WTC11 (cell line): Measurements from ENCODE around the gene OR10D3. TPM values are rescaled to one million over a fixed set of nuclear protein-coding genes. Genes with fewer than 3 reads are reported as not detected.

Experiments used
- ATAC-seq: fragments of 200-7000 bp; cut with Tn5 transposase; 2 replicates; pipeline ENCODE4 v1.10.0; 2021; ENCODE audit warnings: mild to moderate bottlenecking, moderate library complexity
- CTCF ChIA-PET: fragments of 300-600 bp; sonication (Branson Sonifier 250); formaldehyde crosslinking; loops from one replicate; lab custom pipeline; 2021; ENCODE audit warnings: antibody characterized with exemption; lab: Charles Lee
- POLR2A ChIA-PET: fragments of 350-600 bp; sonication (Branson Sonifier 250); formaldehyde crosslinking; loops from one replicate; lab custom pipeline; 2021; ENCODE audit warnings: antibody characterized with exemption; lab: Charles Lee
- DNase-seq: peaks from one replicate; pipeline ENCODE4 v3.0.0; 2021; ENCODE audit warnings: low spot score
- H3K27ac Mint-ChIP-seq: 2 replicates; pipeline ENCODE4 v1.8.0; 2021; ENCODE audit warnings: mixed read lengths
- H3K27me3 Mint-ChIP-seq: 2 replicates; pipeline ENCODE4 v1.8.0; 2021; ENCODE audit warnings: low read depth, mild to moderate bottlenecking, moderate library complexity, mixed read lengths
- H3K36me3 Mint-ChIP-seq: 2 replicates; pipeline ENCODE4 v1.8.0; 2021; ENCODE audit warnings: mixed read lengths
- H3K4me1 Mint-ChIP-seq: 2 replicates; pipeline ENCODE4 v1.8.0; 2022; ENCODE audit warnings: mixed read lengths
- H3K4me3 Mint-ChIP-seq: 2 replicates; pipeline ENCODE4 v1.8.0; 2021; ENCODE audit warnings: mild to moderate bottlenecking, moderate library complexity, mixed read lengths
- H3K9me3 Mint-ChIP-seq: 2 replicates; pipeline ENCODE4 v1.8.0; 2021; ENCODE audit warnings: mixed read lengths
- ATF2 ChIP-seq: sonication (generic); formaldehyde crosslinking; IDR thresholded peaks from 2 replicates; pipeline ENCODE4 v1.8.1; 2022; ENCODE audit warnings: low read depth, missing genetic modification reagents, borderline replicate concordance
- E2F1 ChIP-seq: sonication (generic); formaldehyde crosslinking; IDR thresholded peaks from 2 replicates; pipeline ENCODE4 v1.8.0; 2022; ENCODE audit warnings: mild to moderate bottlenecking, missing genetic modification reagents
- E2F4 ChIP-seq: sonication (generic); formaldehyde crosslinking; IDR thresholded peaks from 2 replicates; pipeline ENCODE4 v1.8.1; 2022; ENCODE audit warnings: low read depth, mild to moderate bottlenecking, moderate library complexity, missing genetic modification reagents, borderline replicate concordance
- ELF4 ChIP-seq: sonication (generic); formaldehyde crosslinking; IDR thresholded peaks from 2 replicates; pipeline ENCODE4 v1.8.1; 2022; ENCODE audit warnings: low read depth, mild to moderate bottlenecking, moderate library complexity, missing genetic modification reagents
- FOXJ3 ChIP-seq: sonication (generic); formaldehyde crosslinking; IDR thresholded peaks from 2 replicates; pipeline ENCODE4 v1.9.0; 2021; ENCODE audit warnings: missing genetic modification reagents, mild to moderate bottlenecking, borderline replicate concordance
- FOXK1 ChIP-seq: sonication (generic); formaldehyde crosslinking; IDR thresholded peaks from 2 replicates; pipeline ENCODE4 v1.8.0; 2022; ENCODE audit warnings: mild to moderate bottlenecking, moderate library complexity, missing genetic modification reagents
- FOXP1 ChIP-seq: sonication (generic); formaldehyde crosslinking; IDR thresholded peaks from 2 replicates; pipeline ENCODE4 v1.8.0; 2022; ENCODE audit warnings: missing genetic modification reagents, mild to moderate bottlenecking, moderate library complexity, borderline replicate concordance
- GRHL2 ChIP-seq: fragments of 250-450 bp; sonication (Bioruptor Pico); IDR thresholded peaks from 2 replicates; pipeline ENCODE4 v1.8.0; 2022; ENCODE audit warnings: mild to moderate bottlenecking, moderate library complexity; ENCODE audit not compliant: insufficient replicate concordance, severe bottlenecking
- GTF2I ChIP-seq: fragments of 250-450 bp; sonication (Bioruptor Pico); conservative IDR thresholded peaks from 2 replicates; pipeline ENCODE4 v1.4.0; 2021; ENCODE audit warnings: mild to moderate bottlenecking
- HMGA2 ChIP-seq: fragments of 250-450 bp; sonication (Bioruptor Pico); IDR thresholded peaks from 2 replicates; pipeline ENCODE4 v1.4.0; 2021; ENCODE audit warnings: mild to moderate bottlenecking, moderate library complexity
- HMGXB4 ChIP-seq: sonication (generic); formaldehyde crosslinking; IDR thresholded peaks from 2 replicates; pipeline ENCODE4 v1.8.1; 2023; ENCODE audit warnings: mild to moderate bottlenecking, moderate library complexity, missing genetic modification reagents
- IRF2 ChIP-seq: sonication (generic); formaldehyde crosslinking; IDR thresholded peaks from 2 replicates; pipeline ENCODE4 v1.8.0; 2022; ENCODE audit warnings: low read depth, missing genetic modification reagents, borderline replicate concordance
- JAZF1 ChIP-seq: fragments of 250-450 bp; sonication (Bioruptor Pico); IDR thresholded peaks from 2 replicates; pipeline ENCODE4 v1.9.0; 2021; ENCODE audit warnings: moderate library complexity, mild to moderate bottlenecking, inconsistent platforms
- MYBL2 ChIP-seq: sonication (generic); formaldehyde crosslinking; IDR thresholded peaks from 2 replicates; pipeline ENCODE4 v1.8.1; 2023; ENCODE audit warnings: mild to moderate bottlenecking, moderate library complexity, missing genetic modification reagents
- NFYB ChIP-seq: sonication (generic); formaldehyde crosslinking; conservative IDR thresholded peaks from 2 replicates; pipeline ENCODE4 v1.8.0; 2022; ENCODE audit warnings: low read depth, missing genetic modification reagents
- NR1H2 ChIP-seq: sonication (generic); formaldehyde crosslinking; IDR thresholded peaks from 2 replicates; pipeline ENCODE4 v1.9.0; 2021; ENCODE audit warnings: mild to moderate bottlenecking, moderate library complexity, missing genetic modification reagents
- NR2C2 ChIP-seq: sonication (generic); formaldehyde crosslinking; IDR thresholded peaks from 2 replicates; pipeline ENCODE4 v1.8.0; 2022; ENCODE audit warnings: mild to moderate bottlenecking, missing genetic modification reagents
- RELA ChIP-seq: sonication (generic); formaldehyde crosslinking; IDR thresholded peaks from 2 replicates; pipeline ENCODE4 v1.8.1; 2022; ENCODE audit warnings: missing genetic modification reagents, mild to moderate bottlenecking, borderline replicate concordance
- SMAD4 ChIP-seq: sonication (generic); formaldehyde crosslinking; IDR thresholded peaks from 2 replicates; pipeline ENCODE4 v1.8.0; 2022; ENCODE audit warnings: mild to moderate bottlenecking, missing genetic modification reagents
- SOX15 ChIP-seq: fragments of 250-450 bp; sonication (Bioruptor Pico); IDR thresholded peaks from 2 replicates; pipeline ENCODE4 v1.9.0; 2021; ENCODE audit warnings: mild to moderate bottlenecking
- TCF7 ChIP-seq: sonication (generic); formaldehyde crosslinking; IDR thresholded peaks from 2 replicates; pipeline ENCODE4 v1.8.0; 2022; ENCODE audit warnings: mild to moderate bottlenecking, low read depth, missing genetic modification reagents, moderate library complexity
- TEAD1 ChIP-seq: sonication (generic); formaldehyde crosslinking; IDR thresholded peaks from 2 replicates; pipeline ENCODE4 v1.8.0; 2022; ENCODE audit warnings: mild to moderate bottlenecking, missing genetic modification reagents
- TEAD4 ChIP-seq: sonication (generic); formaldehyde crosslinking; IDR thresholded peaks from 2 replicates; pipeline ENCODE4 v1.8.0; 2022; ENCODE audit warnings: mild to moderate bottlenecking, missing genetic modification reagents
- ZBTB21 ChIP-seq: sonication (generic); formaldehyde crosslinking; IDR thresholded peaks from 2 replicates; pipeline ENCODE4 v1.8.1; 2023; ENCODE audit warnings: mild to moderate bottlenecking, missing genetic modification reagents, borderline replicate concordance
- ZNF121 ChIP-seq: sonication (generic); formaldehyde crosslinking; IDR thresholded peaks from 2 replicates; pipeline ENCODE4 v1.8.0; 2023; ENCODE audit warnings: missing genetic modification reagents
- ZNF317 ChIP-seq: sonication (generic); formaldehyde crosslinking; IDR thresholded peaks from 2 replicates; pipeline ENCODE4 v1.8.1; 2023; ENCODE audit warnings: low read depth, mild to moderate bottlenecking, moderate library complexity, missing genetic modification reagents, borderline replicate concordance
- ZNF532 ChIP-seq: fragments of 250-450 bp; sonication (Bioruptor Pico); IDR thresholded peaks from 2 replicates; pipeline ENCODE4 v1.9.0; 2021; ENCODE audit warnings: mild to moderate bottlenecking, borderline replicate concordance
- total RNA-seq: library from RNA; stranded (reverse); gene quantifications from 3 replicates; pipeline ENCODE4 v1.2.3, GENCODE V29; 2021

OR10D3 gene
- total RNA-seq, 1 experiment from 2014 or later, result not detected

- no peak for TF ChIP-seq E2F1 (CRISPR knock-in tag)
- TF ChIP-seq GRHL2 (CRISPR knock-in tag), result no peak
- no peak for TF ChIP-seq FOXK1
- no peak for TF ChIP-seq ZNF121
- TF ChIP-seq FOXJ3 (CRISPR knock-in tag), result no peak
- TF ChIP-seq HMGXB4 (CRISPR knock-in tag), result no peak
- TF ChIP-seq NR1H2 (CRISPR knock-in tag), result no peak
- TF ChIP-seq IRF2 (CRISPR knock-in tag), result no peak
- no peak for TF ChIP-seq E2F4 (CRISPR knock-in tag)
- no peak for TF ChIP-seq ATF2 (CRISPR knock-in tag)
Measured at GRCh38 chr11:124211321-124211720, 28.2 kb downstream of the OR10D3 start (continued).

GRCh38 chr11:124214027-124214426 lies 30.9 kb downstream of the OR10D3 start:
- ChIA-PET CTCF (interaction anchor here (0.5 kb wide), 1 partner anchor 394 kb away, joined by 4 read pairs; no protein-coding TSS in a partner anchor), POLR2A (no interaction called here)
- Mint-ChIP-seq H3K4me3 (no peak overlapping the region), H3K27ac (no peak overlapping the region), H3K9me3 (no peaks in the 10 kb centered on the region), H3K36me3 (no peaks in the 10 kb centered on the region), H3K4me1 (no peaks in the 10 kb centered on the region), H3K27me3 (no peaks in the 10 kb centered on the region)
- DNase-seq, result no peak
- ATAC-seq, result no peak
- TF ChIP-seq SOX15, result no peak
- no peak for TF ChIP-seq RELA (CRISPR knock-in tag)
- no peak for TF ChIP-seq JAZF1 (CRISPR knock-in tag)
- TF ChIP-seq TEAD4 (CRISPR knock-in tag), result no peak
- no peak for TF ChIP-seq SMAD4 (CRISPR knock-in tag)
- TF ChIP-seq HMGA2 (CRISPR knock-in tag), result no peak
- no peak for TF ChIP-seq FOXP1 (CRISPR knock-in tag)
- no peak for TF ChIP-seq NR2C2 (CRISPR knock-in tag)
- no peak for TF ChIP-seq MYBL2
- no peak for TF ChIP-seq NR1H2 (CRISPR knock-in tag)

GRCh38 chr11:124219126-124219525 lies 36.0 kb downstream of the OR10D3 start:
- TF ChIP-seq ZNF532 (CRISPR knock-in tag) (no peak), ELF4 (CRISPR knock-in tag) (no peak), TEAD1 (CRISPR knock-in tag) (no peak), ZBTB21 (CRISPR knock-in tag) (no peak), HMGA2 (CRISPR knock-in tag) (no peak), TCF7 (CRISPR knock-in tag) (no peak), ZNF317 (CRISPR knock-in tag) (no peak), NFYB (CRISPR knock-in tag) (no peak), GTF2I (CRISPR knock-in tag) (no peak)
- TF ChIP-seq, all 79 proteins: peak for 0
- DNase-seq (no peak), ATAC-seq (no peak)
- H3K4me1 Mint-ChIP-seq, result no peaks in the 10 kb centered on the region
- no peak overlapping the region for H3K27ac Mint-ChIP-seq
- no peaks in the 10 kb centered on the region for H3K27me3 Mint-ChIP-seq
- POLR2A ChIA-PET, result no interaction called here
- CTCF ChIA-PET, result no interaction called here
- H3K9me3 Mint-ChIP-seq, result no peaks in the 10 kb centered on the region
- H3K4me3 Mint-ChIP-seq, result no peak overlapping the region
- no peaks in the 10 kb centered on the region for H3K36me3 Mint-ChIP-seq
